H9 (cell line): ENCODE data around the gene OR10AD1. TPM values are rescaled to one million over a fixed set of nuclear protein-coding genes. Genes with fewer than 3 reads are reported as not detected.

ENCODE experiments used
- DNase-seq: peaks from one replicate; pipeline ENCODE4 v3.0.0-alpha.2; 2017
- H2AFZ ChIP-seq: one replicate; pipeline ENCODE4 v1.6.1; 2013; ENCODE audit warnings: mild to moderate bottlenecking, low read length, control low read depth, moderate library complexity
- H2AK5ac ChIP-seq: 2 replicates; pipeline ENCODE4 v1.6.1; 2013; ENCODE audit warnings: low read length, control low read depth, mixed read lengths; ENCODE audit not compliant: insufficient read length
- H2BK120ac ChIP-seq: one replicate; pipeline ENCODE4 v1.6.1; 2013; ENCODE audit warnings: low read depth, mild to moderate bottlenecking, low read length, control low read depth, inconsistent platforms; ENCODE audit not compliant: poor library complexity, severe bottlenecking
- H2BK12ac ChIP-seq: 2 replicates; pipeline ENCODE4 v1.6.1; 2013; ENCODE audit warnings: low read length, control low read depth, mixed read lengths, low read depth; ENCODE audit not compliant: insufficient read length
- H2BK15ac ChIP-seq: 2 replicates; pipeline ENCODE4 v1.6.1; 2013; ENCODE audit warnings: low read depth, low read length, control low read depth
- H2BK20ac ChIP-seq: one replicate; pipeline ENCODE4 v1.6.1; 2013; ENCODE audit warnings: low read depth, mild to moderate bottlenecking, low read length, control low read depth, inconsistent platforms; ENCODE audit not compliant: poor library complexity, severe bottlenecking
- H2BK5ac ChIP-seq: 2 replicates; pipeline ENCODE4 v1.6.1; 2013; ENCODE audit warnings: low read length, control low read depth, mixed read lengths; ENCODE audit not compliant: insufficient read length
- H3K14ac ChIP-seq: 2 replicates; pipeline ENCODE4 v1.6.1; 2013; ENCODE audit warnings: low read length, control low read depth; ENCODE audit not compliant: insufficient read depth
- H3K18ac ChIP-seq: 2 replicates; pipeline ENCODE4 v1.6.1; 2013; ENCODE audit warnings: low read depth, mild to moderate bottlenecking, mixed read lengths, low read length, control low read depth; ENCODE audit not compliant: insufficient read length
- H3K23ac ChIP-seq: 2 replicates; pipeline ENCODE4 v1.6.1; 2013; ENCODE audit warnings: low read length, control low read depth, mixed read lengths, low read depth; ENCODE audit not compliant: insufficient read length
- H3K23me2 ChIP-seq: 2 replicates; pipeline ENCODE4 v1.6.1; 2013; ENCODE audit warnings: low read depth, mild to moderate bottlenecking, mixed read lengths, low read length, control low read depth; ENCODE audit not compliant: insufficient read length, poor library complexity, severe bottlenecking
- H3K27ac ChIP-seq: 2 replicates; pipeline ENCODE4 v1.5.1; 2013; ENCODE audit warnings: low read length, control low read depth, mixed read lengths, low read depth; ENCODE audit not compliant: insufficient read length
- H3K27me3 ChIP-seq: 2 replicates; pipeline ENCODE4 v1.6.1; 2013; ENCODE audit warnings: low read length, control low read depth, inconsistent platforms; ENCODE audit not compliant: insufficient read depth
- H3K4ac ChIP-seq: 2 replicates; pipeline ENCODE4 v1.6.1; 2013; ENCODE audit warnings: low read depth, mild to moderate bottlenecking, control low read depth, inconsistent platforms, low read length, moderate library complexity
- H3K4me1 ChIP-seq: 2 replicates; pipeline ENCODE4 v1.6.1; 2013; ENCODE audit warnings: low read length, control low read depth, inconsistent platforms; ENCODE audit not compliant: insufficient read depth
- H3K4me2 ChIP-seq: 2 replicates; pipeline ENCODE4 v1.6.1; 2013; ENCODE audit warnings: low read length, control low read depth, mixed read lengths; ENCODE audit not compliant: insufficient read length, insufficient read depth
- H3K56ac ChIP-seq: 2 replicates; pipeline ENCODE4 v1.6.1; 2013; ENCODE audit warnings: low read depth, mild to moderate bottlenecking, mixed read lengths, low read length, control low read depth; ENCODE audit not compliant: insufficient read length
- H3K79me1 ChIP-seq: 2 replicates; pipeline ENCODE4 v1.6.1; 2013; ENCODE audit warnings: low read depth, mild to moderate bottlenecking, moderate library complexity, low read length, control low read depth, inconsistent platforms; ENCODE audit not compliant: insufficient read depth, poor library complexity, severe bottlenecking
- H3K79me2 ChIP-seq: 2 replicates; pipeline ENCODE4 v1.6.1; 2013; ENCODE audit warnings: low read length, control low read depth, inconsistent platforms; ENCODE audit not compliant: insufficient read depth
- H3K9ac ChIP-seq: 2 replicates; pipeline ENCODE4 v1.6.1; 2013; ENCODE audit warnings: low read length, control low read depth, mixed read lengths; ENCODE audit not compliant: insufficient read length; ENCODE audit errors: extremely low read depth
- H3K9me3 ChIP-seq: one replicate; pipeline ENCODE4 v1.6.1; 2013; ENCODE audit warnings: low read depth, low read length, inconsistent platforms; ENCODE audit not compliant: control insufficient read depth
- H3T11ph ChIP-seq: one replicate; pipeline ENCODE4 v1.6.1; 2013; ENCODE audit warnings: mild to moderate bottlenecking, low read length, control low read depth, inconsistent platforms
- H4K20me1 ChIP-seq: one replicate; pipeline ENCODE4 v1.6.1; 2013; ENCODE audit not compliant: control insufficient read depth, insufficient read length, insufficient read depth
- H4K5ac ChIP-seq: 2 replicates; pipeline ENCODE4 v1.6.1; 2013; ENCODE audit warnings: low read depth, mild to moderate bottlenecking, mixed read lengths, low read length, control low read depth; ENCODE audit not compliant: insufficient read length
- H4K8ac ChIP-seq: replicated peaks from 2 replicates; pipeline ENCODE4 v1.6.1; 2013; ENCODE audit warnings: low read length, control low read depth, mixed read lengths, low read depth; ENCODE audit not compliant: insufficient read length
- H4K91ac ChIP-seq: 2 replicates; pipeline ENCODE4 v1.6.1; 2013; ENCODE audit warnings: low read depth, mild to moderate bottlenecking, moderate library complexity, mixed read lengths, low read length, control low read depth; ENCODE audit not compliant: insufficient read length
- H3K27ac Mint-ChIP-seq, 3 experiments: 2 replicates in 2 of 3; 3 replicates in 1 of 3; pipeline ENCODE4 v1.8.0; 2020 to 2021; ENCODE audit warnings: mixed read lengths in 3 of 3, mild to moderate bottlenecking in 1 of 3, moderate library complexity in 1 of 3
- H3K27me3 Mint-ChIP-seq: 2 replicates; pipeline ENCODE4 v1.8.0; 2021; ENCODE audit warnings: low read depth, mild to moderate bottlenecking, moderate library complexity, mixed read lengths
- H3K36me3 Mint-ChIP-seq, 3 experiments: 2 replicates in 2 of 3; 3 replicates in 1 of 3; pipeline ENCODE4 v1.8.0; 2020 to 2021; ENCODE audit warnings: low read depth in 3 of 3, mixed read lengths in 3 of 3; ENCODE audit not compliant: insufficient read depth in 1 of 3
- H3K4me1 Mint-ChIP-seq, 2 experiments: 2 replicates each; pipeline ENCODE4 v1.8.0; 2020; ENCODE audit warnings: mixed read lengths in 2 of 2
- H3K4me3 Mint-ChIP-seq, 2 experiments: 2 replicates in 1 of 2; 3 replicates in 1 of 2; pipeline ENCODE4 v1.8.0; 2020 to 2021; ENCODE audit warnings: mild to moderate bottlenecking in 2 of 2, mixed read lengths in 2 of 2, moderate library complexity in 1 of 2
- H3K9me3 Mint-ChIP-seq, 2 experiments: 2 replicates in 1 of 2; 3 replicates in 1 of 2; pipeline ENCODE4 v1.8.0; 2020; ENCODE audit warnings: mild to moderate bottlenecking in 2 of 2, mixed read lengths in 2 of 2, moderate library complexity in 1 of 2
- CTCF ChIP-seq: fragments of 200-600 bp; sonication (generic); conservative IDR thresholded peaks from 3 replicates; pipeline ENCODE4 v1.8.0; 2021; ENCODE audit warnings: antibody characterized with exemption, mild to moderate bottlenecking
- WGBS: extraction: QIAGEN DNeasy Blood & Tissue Kit; methylation state at CpG from one replicate; pipeline ENCODE4 v1.1.7; 2013; ENCODE audit warnings: missing lambda C conversion rate, low lambda C conversion rate, mixed read lengths; ENCODE audit not compliant: insufficient read length; ENCODE audit errors: extremely low coverage; 5-methylcytosine and 5-hydroxymethylcytosine counted together
- total RNA-seq: library from RNA; stranded (reverse); gene quantifications from 2 replicates; pipeline ENCODE4 v1.2.1, GENCODE V29; 2021

Gene OR10AD1
- total RNA-seq, 1 experiment from 2014 or later: not detected

DNA sequence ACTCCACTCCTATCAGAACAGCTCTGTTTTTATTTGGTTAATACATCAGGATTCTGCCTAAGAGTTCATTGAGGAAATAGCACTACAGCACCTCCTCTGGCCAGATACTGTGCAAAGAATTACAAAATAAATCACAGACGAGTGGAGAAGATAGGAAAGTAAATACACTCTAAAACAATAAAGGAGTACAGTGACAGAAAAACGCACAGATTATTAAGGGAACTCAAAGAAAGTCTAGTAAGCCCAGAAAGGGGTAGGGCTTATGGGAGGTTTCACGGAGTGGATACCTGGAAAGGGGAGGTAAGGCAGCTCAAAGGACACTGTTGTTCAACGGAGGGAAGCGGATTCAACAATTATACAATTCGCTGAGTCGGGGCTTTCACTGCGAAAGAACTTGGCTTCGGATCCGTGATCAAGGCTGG is 5.5 kb downstream of the OR10AD1 start:
- no peak overlapping the region for H3K18ac ChIP-seq
- no peaks in the 10 kb centered on the region for H3K9me3 ChIP-seq
- H3K9me3 Mint-ChIP-seq: peaks cover 7 to 17% of the 10 kb centered on the region in 2 experiments
- no peak overlapping the region for H4K91ac ChIP-seq
- no peak overlapping the region for H3K4ac ChIP-seq
- H3K4me3 Mint-ChIP-seq: peak overlapping the region; percentile 81 to 85
- no peak overlapping the region for H3T11ph ChIP-seq
- no peak overlapping the region for H2BK12ac ChIP-seq
- no CpG with 5 or more reads among the region's 10 CpGs for WGBS
- no peak overlapping the region for H3K14ac ChIP-seq
- peak; percentile 53; the same call in 2 of the 3 replicates for TF ChIP-seq CTCF
- peak overlapping the region; percentile 71 for H3K4me2 ChIP-seq
- no peak overlapping the region for H2BK5ac ChIP-seq
- H3K4me1 Mint-ChIP-seq: peaks cover 9 to 13% of the 10 kb centered on the region in 2 experiments; a peak in 3 of 4 replicates
- H4K20me1 ChIP-seq: no peaks in the 10 kb centered on the region
- H3K27ac Mint-ChIP-seq: peak overlapping the region; percentile 34 to 76 (median 63); a peak in 5 of 7 replicates
- H3K79me1 ChIP-seq: no peaks in the 10 kb centered on the region
- no peaks in the 10 kb centered on the region for H3K4me1 ChIP-seq
- H3K23ac ChIP-seq: no peak overlapping the region
- H2BK15ac ChIP-seq: no peak overlapping the region
- peak overlapping the region; percentile 7 for H3K9ac ChIP-seq
- H3K27ac ChIP-seq: no peak overlapping the region
- H2AK5ac ChIP-seq: no peak overlapping the region
- no peak for DNase-seq
- no peak overlapping the region for H3K56ac ChIP-seq
- peak overlapping the region; percentile 10 for H2AFZ ChIP-seq
- H4K8ac ChIP-seq: no peak overlapping the region
- no peaks in the 10 kb centered on the region; a peak in 2 of 7 replicates for H3K36me3 Mint-ChIP-seq
- H3K79me2 ChIP-seq: no peaks in the 10 kb centered on the region
- no peak overlapping the region for H2BK20ac ChIP-seq
- peaks cover 4% of the 10 kb centered on the region; the same call in 1 of the 2 replicates for H3K27me3 ChIP-seq
- H3K27me3 Mint-ChIP-seq: peaks cover 78% of the 10 kb centered on the region
- peaks cover 7% of the 10 kb centered on the region for H3K23me2 ChIP-seq
- no peak overlapping the region for H2BK120ac ChIP-seq
- no peak overlapping the region for H4K5ac ChIP-seq
